Parathyroid adenoma (tissue), 2 donors: ENCODE results near the gene AMBP.

Experiments
- H2AFZ ChIP-seq: fragments of 300-600 bp; sonication (generic); one replicate; pipeline ENCODE4 v1.7.0; 2017; ENCODE audit warnings: antibody characterized with exemption, mild to moderate bottlenecking
- H3K27ac ChIP-seq: fragments of 300-600 bp; sonication (generic); one replicate; pipeline ENCODE4 v1.7.0; 2017
- H3K27me3 ChIP-seq: fragments of 300-600 bp; sonication (generic); one replicate; pipeline ENCODE4 v1.7.0; 2017; ENCODE audit warnings: low read length; ENCODE audit not compliant: control insufficient read depth, insufficient read depth
- H3K36me3 ChIP-seq: fragments of 300-600 bp; sonication (generic); one replicate; pipeline ENCODE4 v1.7.0; 2017; ENCODE audit warnings: low read length; ENCODE audit not compliant: control insufficient read depth, insufficient read depth
- H3K4me1 ChIP-seq: fragments of 300-600 bp; sonication (generic); one replicate; pipeline ENCODE4 v1.7.0; 2017; ENCODE audit warnings: control low read depth
- H3K4me2 ChIP-seq: fragments of 300-600 bp; sonication (generic); one replicate; pipeline ENCODE4 v1.7.0; 2017; ENCODE audit warnings: low read length
- H3K4me3 ChIP-seq: fragments of 300-600 bp; sonication (generic); one replicate; pipeline ENCODE4 v1.7.0; 2017; ENCODE audit warnings: low read depth, low read length
- H3K79me2 ChIP-seq: fragments of 300-600 bp; sonication (generic); one replicate; pipeline ENCODE4 v1.7.0; 2017; ENCODE audit warnings: control low read depth
- H3K9ac ChIP-seq: fragments of 300-600 bp; sonication (generic); one replicate; pipeline ENCODE4 v1.7.0; 2017; ENCODE audit warnings: mild to moderate bottlenecking
- H3K9me3 ChIP-seq: fragments of 300-600 bp; sonication (generic); one replicate; pipeline ENCODE4 v1.7.0; 2017; ENCODE audit warnings: low read length; ENCODE audit not compliant: control insufficient read depth
- CTCF ChIP-seq: fragments of 300-600 bp; sonication (generic); IDR thresholded peaks from one replicate; pipeline ENCODE4 v1.7.0; 2017; ENCODE audit warnings: antibody characterized with exemption, mild to moderate bottlenecking
- donor health status: primary hyperparathyroidism.

Gene AMBP

GRCh38 chr9:114107286-114108001 is 29.3 kb upstream of the AMBP start:
- H3K79me2 ChIP-seq = no peaks in the 10 kb centered on the region
- no peak overlapping the region for H2AFZ ChIP-seq
- no peaks in the 10 kb centered on the region for H3K36me3 ChIP-seq
- H3K9me3 ChIP-seq = no peaks in the 10 kb centered on the region
- no peak overlapping the region for H3K4me3 ChIP-seq
- no peaks in the 10 kb centered on the region for H3K4me1 ChIP-seq
- no peak overlapping the region for H3K4me2 ChIP-seq
- H3K9ac ChIP-seq = no peak overlapping the region
- TF ChIP-seq CTCF = no peak
- no peak overlapping the region for H3K27ac ChIP-seq
- no peaks in the 10 kb centered on the region for H3K27me3 ChIP-seq

DNA sequence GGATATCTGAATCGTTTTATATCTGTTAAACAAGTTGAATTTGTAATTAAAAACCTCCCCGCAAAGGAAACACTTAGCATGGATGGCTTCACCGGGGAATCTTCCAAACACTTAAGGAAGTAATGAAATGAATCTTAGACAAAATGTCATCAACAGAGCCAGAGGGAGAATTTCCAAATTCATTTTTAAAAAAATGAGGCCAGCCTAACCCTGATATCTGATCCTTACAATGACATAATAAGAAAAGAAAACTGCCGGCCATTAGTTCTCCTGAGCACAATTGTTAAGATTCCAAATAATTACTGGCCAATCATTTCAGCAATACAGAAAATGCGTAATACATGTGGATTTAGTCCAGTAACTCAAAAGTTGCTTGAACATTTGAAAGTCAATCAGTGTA is 27.1 kb upstream of the AMBP start:
- H3K4me2 ChIP-seq = no peak overlapping the region

GRCh38 chr9:114102484-114102883 is 24.4 kb upstream of the AMBP start:
- Histone ChIP-seq H3K9me3 (no peaks in the 10 kb centered on the region), H3K4me2 (no peak overlapping the region), H3K79me2 (no peaks in the 10 kb centered on the region), H3K27me3 (no peaks in the 10 kb centered on the region), H3K27ac (no peak overlapping the region), H3K9ac (no peak overlapping the region), H3K4me3 (no peak overlapping the region), H3K36me3 (no peaks in the 10 kb centered on the region), H2AFZ (no peak overlapping the region), H3K4me1 (no peaks in the 10 kb centered on the region)
- TF ChIP-seq CTCF = no peak

More for the DNA sequence above, 27.1 kb upstream of the AMBP start:
- no peaks in the 10 kb centered on the region for H3K9me3 ChIP-seq
- no peak overlapping the region for H3K27ac ChIP-seq
- TF ChIP-seq CTCF = no peak
- H3K27me3 ChIP-seq = no peaks in the 10 kb centered on the region
- H3K4me1 ChIP-seq = no peaks in the 10 kb centered on the region
- no peaks in the 10 kb centered on the region for H3K79me2 ChIP-seq
- H2AFZ ChIP-seq = no peak overlapping the region
- no peak overlapping the region for H3K4me3 ChIP-seq
- no peak overlapping the region for H3K9ac ChIP-seq
- H3K36me3 ChIP-seq = no peaks in the 10 kb centered on the region

- H3K4me1 ChIP-seq = no peaks in the 10 kb centered on the region
- H2AFZ ChIP-seq = no peak overlapping the region
- no peak overlapping the region for H3K4me2 ChIP-seq
- no peaks in the 10 kb centered on the region for H3K9me3 ChIP-seq
- no peak overlapping the region for H3K4me3 ChIP-seq
- H3K9ac ChIP-seq = no peak overlapping the region
- H3K36me3 ChIP-seq = no peaks in the 10 kb centered on the region
- H3K27me3 ChIP-seq = no peaks in the 10 kb centered on the region
- H3K27ac ChIP-seq = no peak overlapping the region
- no peak for TF ChIP-seq CTCF
- no peaks in the 10 kb centered on the region for H3K79me2 ChIP-seq
Measured at GRCh38 chr9:114100536-114100935, 22.4 kb upstream of the AMBP start.

- no peak overlapping the region for H3K4me3 ChIP-seq
- H3K4me1 ChIP-seq = no peaks in the 10 kb centered on the region
- no peak overlapping the region for H3K4me2 ChIP-seq
- no peak overlapping the region for H3K9ac ChIP-seq
- H3K9me3 ChIP-seq = no peaks in the 10 kb centered on the region
- no peaks in the 10 kb centered on the region for H3K36me3 ChIP-seq
- TF ChIP-seq CTCF = no peak
- no peaks in the 10 kb centered on the region for H3K27me3 ChIP-seq
- no peak overlapping the region for H3K27ac ChIP-seq
- H2AFZ ChIP-seq = no peak overlapping the region
- H3K79me2 ChIP-seq = no peaks in the 10 kb centered on the region
Measured at GRCh38 chr9:114099669-114100270, 21.7 kb upstream of the AMBP start.
